HCT116 (cell line): Measurements from ENCODE around the gene GCC1.

ENCODE experiments used
- CBX3 ChIP-seq: IDR thresholded peaks from 2 replicates; pipeline ENCODE4 v1.6.1; 2012; ENCODE audit warnings: low read depth
- CEBPB ChIP-seq: IDR thresholded peaks from 2 replicates; pipeline ENCODE4 v1.6.1; 2012; ENCODE audit warnings: low read depth
- CTCF ChIP-seq, 3 experiments: fragments of 200-600 bp in 1 of 3; sonication (generic) in 1 of 3; IDR thresholded peaks in 2 of 3; conservative IDR thresholded peaks in 1 of 3; 2 replicates each; pipeline ENCODE4 v1.5.1; 2012 to 2017; ENCODE audit warnings: low read depth in 2 of 3, low read length in 2 of 3, antibody characterized with exemption in 1 of 3, borderline replicate concordance in 1 of 3, control low read depth in 1 of 3, mild to moderate bottlenecking in 1 of 3, mixed read lengths in 1 of 3, mixed run types in 1 of 3, moderate library complexity in 1 of 3; ENCODE audit not compliant: insufficient read depth in 1 of 3
- EGR1 ChIP-seq: IDR thresholded peaks from 2 replicates; pipeline ENCODE4 v1.6.1; 2012; ENCODE audit warnings: low read depth
- ELF1 ChIP-seq: IDR thresholded peaks from 2 replicates; pipeline ENCODE4 v1.6.1; 2012; ENCODE audit warnings: low read depth, borderline replicate concordance
- EZH2 ChIP-seq: fragments of 200-600 bp; sonication (generic); IDR thresholded peaks from 2 replicates; pipeline ENCODE4 v1.6.1; 2017; ENCODE audit warnings: antibody characterized with exemption, mixed run types
- MAX ChIP-seq: IDR thresholded peaks from 2 replicates; pipeline ENCODE4 v1.6.1; 2012
- POLR2A ChIP-seq: IDR thresholded peaks from 2 replicates; pipeline ENCODE4 v1.7.0; 2011; ENCODE audit warnings: borderline replicate concordance; ENCODE audit not compliant: insufficient read depth, insufficient read length; ENCODE audit errors: extremely low read depth
- POLR2AphosphoS5 ChIP-seq: IDR thresholded peaks from 2 replicates; pipeline ENCODE4 v1.6.1; 2011; ENCODE audit warnings: mild to moderate bottlenecking, low read depth, low read length, moderate library complexity
- SIN3A ChIP-seq: IDR thresholded peaks from 2 replicates; pipeline ENCODE4 v1.6.1; 2012; ENCODE audit warnings: low read depth
- SRF ChIP-seq: IDR thresholded peaks from 2 replicates; pipeline ENCODE4 v1.6.1; 2012; ENCODE audit warnings: low read depth
- ZFX ChIP-seq: fragments of 450-650 bp; IDR thresholded peaks from 2 replicates; pipeline ENCODE4 v1.6.1; 2017

GRCh38 chr7:127535546-127536393 lies 49.6 kb downstream of the GCC1 start:
- TF ChIP-seq CTCF (IDR thresholded peaks at IDR 0.05 in 2 of 3, conservative IDR thresholded peaks at IDR 0.05 in 1 of 3; ENCODE audit: borderline replicate concordance in 1 of 3, insufficient read depth in 1 of 3, low read depth in 2 of 3, low read length in 2 of 3) (no peak), MAX (no peak), POLR2AphosphoS5 (no peak), EGR1 (no peak), SIN3A (no peak), POLR2A (no peak), ZFX (no peak), ELF1 (no peak), CEBPB (no peak), SRF (no peak), EZH2 (no peak), CBX3 (no peak)
